ENCODE measurements around the gene SUN2.

Gene SUN2

DNA sequence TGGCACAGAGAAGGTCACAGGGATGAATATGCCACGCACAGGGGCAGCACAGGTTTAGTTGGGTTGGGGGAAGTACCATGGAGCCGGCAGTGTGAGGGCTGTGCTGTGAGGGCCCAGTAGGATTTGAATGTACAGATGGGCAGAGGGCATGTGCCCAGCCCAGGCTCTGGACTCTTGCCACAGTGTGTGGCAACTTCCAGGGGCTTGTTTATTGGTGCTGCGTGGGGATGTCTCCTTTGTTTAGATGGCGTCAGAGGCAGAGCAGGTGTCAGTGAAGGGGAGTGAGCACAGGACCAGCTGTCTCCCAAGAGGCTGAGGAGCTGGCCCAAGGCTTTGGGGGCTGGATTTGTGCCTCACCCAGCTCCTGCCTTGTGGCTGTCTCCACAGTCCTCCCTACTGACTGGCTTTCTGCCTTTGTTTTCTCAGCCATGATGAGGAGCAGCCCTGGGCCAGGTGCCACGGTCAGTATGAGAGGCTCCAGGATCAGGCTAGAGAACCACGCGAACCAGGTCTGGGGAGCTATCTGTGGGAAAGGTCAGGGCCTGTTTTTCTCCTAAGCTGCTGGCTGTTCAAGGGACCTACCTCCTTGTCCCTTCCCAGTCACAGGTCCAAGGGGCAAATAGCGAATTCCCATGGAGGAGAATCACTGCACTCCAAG is 21.9 kb downstream of the SUN2 start:
- DNase-seq = no peak

DNA sequence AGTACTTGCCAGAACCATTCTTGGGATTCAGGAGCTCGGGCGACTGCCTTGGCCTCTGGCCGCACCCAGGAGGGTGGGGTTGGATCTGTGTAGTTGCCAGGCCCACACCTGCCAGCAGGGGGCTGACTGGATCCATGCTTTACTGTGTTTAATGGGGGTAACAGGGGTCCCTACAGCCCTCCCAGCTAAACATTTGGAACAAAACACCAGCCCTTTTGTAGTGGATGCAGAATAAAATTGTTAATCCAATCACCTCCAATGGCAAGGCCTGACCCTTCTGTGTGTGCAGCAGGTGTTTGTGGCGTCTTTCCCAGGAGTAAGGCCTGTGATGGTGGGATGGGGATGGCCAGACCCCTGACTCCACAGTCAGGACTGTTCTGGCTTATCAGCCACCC is 22.5 kb downstream of the SUN2 start:
- peak; percentile 13 for DNase-seq

DNA sequence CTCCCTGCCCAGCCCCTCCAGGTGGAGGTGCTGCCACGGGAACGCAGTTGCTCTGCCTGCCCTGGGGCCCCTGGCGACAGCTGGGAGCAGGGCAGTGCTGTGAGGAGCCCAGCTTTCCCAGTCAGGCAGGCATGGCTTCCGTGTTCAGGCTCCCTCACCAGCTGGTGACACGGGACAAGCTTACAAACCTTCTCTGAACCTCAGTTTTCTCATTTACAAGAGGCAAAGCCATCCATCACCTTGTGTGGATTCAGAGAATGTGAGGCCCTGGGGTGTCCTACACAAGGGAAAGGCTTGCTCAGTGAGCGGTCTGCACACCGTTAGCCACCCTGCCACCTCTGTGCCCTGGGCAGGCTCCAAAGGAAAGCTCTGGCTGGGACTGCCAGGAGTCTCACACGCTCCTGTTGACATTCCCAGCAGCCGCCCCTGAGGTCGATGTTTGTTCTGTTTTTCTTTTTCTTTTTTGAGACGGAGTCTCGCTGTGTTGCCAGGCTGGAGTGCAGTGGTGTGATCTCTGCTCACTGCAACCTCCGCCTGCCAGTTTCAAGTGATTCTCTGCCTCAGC is 23.5 kb downstream of the SUN2 start:
- DNase-seq = no peak

DNA sequence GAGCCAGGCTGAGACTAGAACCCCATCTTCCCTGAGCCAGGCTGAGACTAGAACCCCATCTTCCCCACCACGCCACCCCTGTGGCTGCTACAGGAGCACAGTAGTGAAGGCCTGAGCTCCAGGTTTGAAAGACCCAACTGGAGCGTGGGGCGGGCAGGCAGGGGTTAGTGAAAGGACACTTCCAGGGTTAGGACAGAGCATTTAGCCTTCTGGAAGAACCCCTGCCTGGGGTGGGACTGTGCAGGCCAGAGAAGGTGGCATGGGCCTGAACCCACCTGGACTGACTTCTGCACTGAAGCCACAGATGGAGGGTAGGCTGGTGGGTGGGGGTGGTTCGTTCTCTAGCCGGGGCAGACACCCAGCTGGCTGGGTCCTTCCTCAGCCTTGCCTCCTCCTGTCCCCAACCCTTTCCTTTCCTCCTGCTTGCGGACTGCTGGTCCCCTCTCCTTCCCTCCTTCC is 24.1 kb downstream of the SUN2 start:
- no peak for DNase-seq

DNA sequence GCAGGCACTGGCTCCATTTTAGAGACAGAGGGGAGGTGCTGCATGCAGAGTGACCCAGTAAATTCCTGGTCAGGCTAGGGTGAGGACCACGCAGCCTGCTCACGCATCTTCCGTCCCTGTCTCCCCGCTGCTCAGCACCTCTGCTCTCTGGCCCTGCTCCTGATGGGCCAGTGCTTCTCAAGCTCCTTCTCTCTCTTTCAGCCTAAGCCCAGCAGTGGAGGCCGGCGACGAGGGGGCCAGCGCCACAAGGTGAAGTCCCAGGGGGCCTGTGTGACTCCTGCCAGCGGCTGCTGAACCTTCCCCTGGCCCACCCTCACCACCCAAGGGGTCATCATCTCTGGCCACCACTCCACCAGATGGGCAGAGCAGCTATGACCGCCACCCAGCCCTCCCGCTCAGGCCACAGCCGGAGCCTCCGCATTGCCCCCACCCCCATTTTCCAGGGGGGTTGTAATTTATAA is 25.4 kb downstream of the SUN2 start:
- no peak for DNase-seq

DNA sequence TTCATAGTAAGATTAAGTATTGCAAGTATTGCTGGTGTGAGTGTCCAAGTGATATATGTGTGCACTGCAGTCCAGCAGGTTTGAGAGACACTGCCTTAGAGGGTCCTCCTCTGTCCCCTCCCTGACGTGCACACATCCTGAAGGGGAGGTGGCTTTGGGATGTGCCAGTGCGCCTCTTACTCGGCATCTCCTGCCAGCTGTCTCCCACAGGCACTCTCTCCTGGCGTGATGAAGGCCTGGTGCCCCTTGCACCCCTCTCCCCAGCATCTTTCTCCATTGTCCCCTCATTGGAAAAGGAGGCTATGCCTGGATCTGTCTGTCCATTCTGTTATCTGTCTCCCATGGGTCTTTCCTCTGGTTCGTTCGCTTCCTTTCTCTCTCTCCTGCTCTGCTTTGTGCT is 25.9 kb downstream of the SUN2 start:
- DNase-seq = no peak

DNA sequence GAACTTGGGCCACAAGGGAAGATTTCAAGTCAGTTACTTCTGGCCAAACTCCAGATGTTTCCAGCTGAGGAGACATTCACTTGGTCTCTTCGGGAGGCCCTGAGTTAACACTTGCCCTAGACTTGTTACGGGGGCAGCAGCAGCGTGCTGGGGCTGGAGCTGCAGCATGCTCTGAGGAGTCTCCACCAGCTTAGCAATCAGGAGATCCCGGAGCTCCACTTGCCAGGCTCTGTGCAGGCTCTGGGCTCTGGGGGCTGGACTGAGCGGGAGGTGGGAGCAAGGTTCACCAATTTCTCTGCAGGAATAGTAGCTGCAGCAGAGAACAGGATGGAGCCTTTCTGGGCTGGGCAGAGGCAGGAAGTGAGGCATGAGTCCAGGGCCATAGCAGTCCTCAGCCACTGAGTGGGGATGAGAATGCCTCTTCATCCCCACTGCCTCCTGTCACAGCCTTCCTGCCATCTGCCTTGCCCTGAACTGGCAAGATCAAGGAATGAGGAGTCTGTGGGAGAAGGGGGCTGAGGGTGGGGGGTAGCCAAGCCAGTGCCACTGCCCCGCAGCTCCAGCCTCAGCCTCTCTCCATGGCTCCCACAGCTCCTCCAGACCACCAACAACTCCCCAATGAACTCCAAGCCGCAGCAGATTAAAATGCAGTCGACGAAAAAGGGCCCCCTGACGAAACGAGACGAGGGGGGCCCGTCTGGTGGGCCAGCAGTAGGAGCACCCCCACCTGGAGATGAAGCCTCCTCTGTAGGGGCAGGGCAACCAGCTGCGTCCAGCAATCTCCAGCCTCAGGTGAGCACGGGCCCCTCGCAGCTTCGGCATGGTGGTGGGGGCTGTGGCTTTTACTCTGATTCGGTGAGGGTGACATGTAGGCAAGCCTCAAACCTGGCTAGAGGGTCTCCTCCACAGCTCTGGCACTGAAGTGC is 26.7 kb downstream of the SUN2 start:
- DNase-seq = no peak

DNA sequence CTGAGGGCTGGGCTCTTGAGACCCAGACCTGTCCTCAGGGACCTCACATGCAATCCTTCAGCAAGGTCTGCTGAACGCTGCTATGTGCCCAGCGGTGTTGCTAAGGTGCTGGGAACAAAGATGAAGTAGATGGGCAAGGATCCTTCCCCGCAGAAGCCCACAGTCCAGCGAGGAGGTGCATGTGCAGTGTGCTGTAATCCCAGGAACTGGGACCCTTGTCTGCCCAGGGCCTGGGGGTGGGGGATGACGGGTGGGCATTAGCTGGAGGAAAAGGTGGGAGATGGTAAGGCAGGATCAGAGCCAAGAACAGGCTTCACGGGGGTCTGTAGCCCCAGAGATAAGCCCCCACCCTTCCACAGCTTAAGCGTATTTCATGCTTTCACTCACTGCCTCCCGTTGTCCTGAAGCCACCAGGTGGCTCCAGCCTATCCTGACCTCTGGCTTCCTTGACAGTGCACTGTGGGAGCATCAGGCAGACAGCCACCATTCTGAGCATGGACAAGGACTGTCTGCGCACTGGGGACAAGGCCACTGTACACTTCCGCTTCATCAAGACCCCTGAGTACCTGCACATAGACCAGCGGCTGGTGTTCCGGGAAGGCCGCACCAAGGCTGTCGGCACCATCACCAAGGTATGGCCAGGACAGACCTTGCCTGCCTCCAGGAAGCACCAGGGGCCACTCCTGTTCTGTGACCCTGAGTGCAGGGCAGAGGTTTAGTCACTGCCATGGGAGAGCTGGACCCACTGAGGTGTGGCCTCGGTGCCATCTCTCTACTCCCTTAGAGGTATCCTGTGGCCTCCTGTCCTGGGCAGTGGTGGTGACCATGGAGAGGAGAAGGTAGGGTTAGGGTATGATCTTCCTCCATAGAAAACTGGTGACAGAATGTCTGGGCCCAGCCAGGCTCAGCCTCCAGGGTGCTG is 28.0 kb downstream of the SUN2 start:
- no peak for DNase-seq

DNA sequence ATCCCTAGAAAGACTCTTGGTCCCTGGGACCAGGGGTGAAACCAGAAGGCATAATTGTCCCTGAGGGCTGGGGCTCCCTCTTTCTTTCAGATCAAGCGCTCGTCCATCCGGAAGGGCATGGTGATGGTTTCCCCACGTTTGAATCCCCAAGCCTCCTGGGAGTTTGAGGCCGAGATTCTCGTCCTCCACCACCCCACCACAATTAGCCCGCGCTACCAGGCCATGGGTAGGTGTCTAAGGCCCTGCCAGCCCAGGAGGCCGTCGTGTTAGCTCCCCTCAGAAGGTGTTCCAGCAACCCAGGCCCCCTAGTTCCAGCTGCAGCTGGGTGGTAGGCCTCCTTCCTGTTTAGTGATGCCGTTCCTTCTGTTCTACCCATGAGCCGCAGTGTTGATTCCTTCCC is 28.7 kb downstream of the SUN2 start:
- DNase-seq = no peak

DNA sequence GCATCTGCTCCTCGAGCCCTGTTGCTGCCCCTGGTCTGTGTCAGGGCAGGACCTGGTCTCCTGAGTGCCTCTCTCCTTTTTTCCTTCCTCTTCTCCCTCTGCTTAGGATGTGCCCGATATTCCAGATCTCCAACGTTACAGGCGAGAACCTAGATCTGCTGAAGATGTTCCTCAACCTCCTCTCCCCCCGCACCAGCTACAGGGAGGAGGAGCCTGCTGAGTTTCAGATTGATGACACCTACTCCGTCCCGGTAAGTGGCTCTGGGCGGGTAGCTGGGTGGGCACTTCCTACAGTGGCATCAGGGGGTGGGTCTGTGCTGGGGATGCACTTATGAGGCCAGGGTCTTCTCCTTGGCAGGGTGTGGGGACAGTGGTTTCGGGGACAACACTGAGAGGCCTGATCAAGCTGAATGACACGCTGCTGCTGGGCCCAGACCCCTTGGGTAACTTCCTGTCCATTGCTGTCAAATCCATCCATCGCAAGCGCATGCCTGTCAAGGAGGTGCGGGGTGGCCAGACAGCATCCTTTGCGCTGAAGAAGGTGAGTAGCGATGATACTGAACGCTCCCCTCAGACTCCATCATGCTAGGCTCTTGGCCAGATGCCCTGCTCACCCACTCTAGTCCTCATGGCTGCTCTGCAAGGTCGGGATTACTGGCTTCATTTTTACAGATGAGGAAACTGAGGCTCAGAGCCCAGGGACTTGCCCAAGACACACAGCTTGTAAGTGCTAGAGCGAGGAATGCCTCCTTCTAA is 29.7 kb downstream of the SUN2 start:
- no peak for DNase-seq

DNA sequence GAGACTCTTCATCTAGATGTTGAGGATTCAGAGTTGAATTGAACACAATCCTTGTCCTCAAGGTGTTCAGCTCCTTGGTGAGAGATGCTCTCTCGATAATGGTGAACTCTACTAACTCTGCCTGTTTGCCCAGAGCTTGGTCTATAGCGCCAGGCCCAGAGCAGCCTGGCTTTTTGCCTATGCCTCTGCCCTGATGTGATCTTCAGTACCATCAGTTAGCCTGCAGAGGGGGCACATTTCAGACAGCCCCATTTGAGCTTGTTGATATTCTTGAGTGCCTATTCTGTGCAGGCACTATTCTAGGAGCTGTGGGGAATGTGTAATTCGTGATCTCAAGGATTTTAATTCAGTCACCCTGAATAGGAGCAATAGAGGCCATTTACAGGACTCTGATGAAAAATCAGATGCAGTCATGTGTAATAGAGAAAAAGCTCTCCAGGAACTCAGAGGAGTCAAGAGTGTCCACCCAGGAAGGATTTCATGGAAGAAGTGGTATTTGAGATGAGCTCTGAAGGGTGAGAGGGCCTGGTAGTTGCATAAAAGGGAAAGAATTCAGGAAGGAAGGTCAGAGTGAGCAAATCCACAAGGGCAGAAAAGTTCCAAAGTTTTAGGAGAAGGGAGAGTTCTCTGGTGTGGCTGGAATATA is 30.7 kb downstream of the SUN2 start:
- peak; percentile 12 for DNase-seq

DNA sequence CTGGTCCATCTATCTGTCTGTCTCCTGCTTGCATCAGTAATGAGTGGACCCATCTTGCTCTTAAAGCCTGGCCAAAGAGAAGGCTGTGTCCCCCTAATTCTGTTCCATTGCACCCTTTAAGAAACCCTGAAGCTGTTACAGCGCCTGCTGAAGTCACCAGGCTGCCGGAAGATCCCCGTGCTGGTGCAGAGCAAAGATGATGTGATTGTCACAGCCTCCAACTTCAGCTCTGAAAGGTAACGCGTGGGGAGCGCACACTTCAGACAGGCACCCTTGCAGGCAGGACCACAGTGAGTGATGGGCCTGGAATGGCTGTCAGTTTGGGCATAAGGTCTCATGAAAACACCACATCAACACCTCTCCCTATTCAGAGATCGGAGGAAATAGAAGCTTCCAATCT is 31.6 kb downstream of the SUN2 start:
- no peak for DNase-seq

DNA sequence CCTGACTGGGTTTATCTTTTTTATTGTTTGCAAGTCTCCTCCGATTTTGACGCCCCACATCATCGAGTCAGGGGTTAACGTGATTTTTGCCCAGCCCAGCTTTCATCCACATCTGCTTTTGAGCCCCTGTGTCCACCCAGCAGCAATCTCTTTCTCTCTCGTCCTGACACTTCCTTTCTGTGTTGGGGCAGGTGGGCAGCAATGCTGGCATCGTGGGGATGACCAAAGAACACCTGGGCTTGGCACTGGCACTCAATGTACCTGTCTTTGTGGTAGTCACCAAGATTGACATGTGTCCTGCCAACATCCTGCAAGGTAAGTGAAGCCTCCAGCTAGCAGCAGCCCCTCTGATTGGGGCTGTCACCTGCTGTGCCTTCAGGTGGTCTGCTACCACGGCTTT is 34.2 kb downstream of the SUN2 start:
- DNase-seq = no peak

DNA sequence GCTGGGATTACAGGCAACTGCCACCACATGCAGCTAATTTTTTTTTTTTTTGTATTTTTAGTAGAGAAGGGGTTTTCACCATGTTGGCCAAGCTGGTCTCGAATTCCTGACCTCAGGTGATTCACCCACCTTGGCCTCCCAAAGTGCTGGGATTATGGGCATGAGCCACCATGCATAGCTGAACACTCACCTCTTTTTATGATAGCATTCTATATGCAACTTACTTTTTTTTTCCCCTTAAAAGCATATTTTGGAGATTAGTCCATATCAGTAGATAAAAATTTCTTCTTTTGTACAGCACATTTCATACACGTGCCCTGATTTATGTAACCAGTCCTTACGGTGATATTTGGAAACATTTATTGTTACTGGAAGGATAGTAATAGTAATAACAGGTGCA is 35.4 kb downstream of the SUN2 start:
- no peak for DNase-seq

DNA sequence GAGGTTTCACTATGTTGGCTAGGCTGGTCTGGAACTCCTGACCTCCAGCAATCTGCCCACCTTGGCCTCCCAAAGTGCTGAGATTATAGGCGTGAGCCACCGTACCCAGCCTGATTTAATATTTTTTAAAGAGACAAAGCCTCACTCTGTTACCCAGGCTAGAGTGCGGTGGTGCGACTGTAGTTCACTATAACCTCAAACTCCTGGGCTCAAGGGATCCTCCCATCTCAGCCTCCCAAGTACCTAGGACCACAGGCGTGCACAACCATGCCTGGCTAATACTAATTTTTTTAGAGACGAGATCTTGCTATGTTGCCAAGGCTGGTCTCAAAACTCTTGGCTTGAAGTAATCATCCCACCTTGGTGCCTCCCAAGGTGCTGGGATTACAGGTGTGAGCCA is 36.6 kb downstream of the SUN2 start:
- no peak for DNase-seq

DNA sequence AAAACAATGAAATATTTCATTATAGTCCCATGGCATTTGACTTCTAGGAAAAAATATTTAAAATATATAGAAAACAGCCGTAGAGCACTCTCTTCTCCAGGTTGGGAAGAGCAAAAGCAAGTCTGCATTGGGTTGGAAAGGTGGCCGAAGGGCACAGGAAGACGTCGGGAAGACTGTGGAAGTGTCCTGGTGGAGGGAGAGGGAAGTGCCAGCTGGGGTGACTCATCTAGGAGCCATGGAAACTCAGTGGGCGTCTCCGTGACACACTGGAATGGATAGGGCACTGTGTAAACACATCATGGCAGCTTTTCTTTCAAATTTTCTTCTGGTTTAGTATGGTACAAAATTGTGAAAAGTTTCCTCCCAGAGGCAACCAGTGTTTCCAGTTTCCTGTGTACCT is 37.4 kb downstream of the SUN2 start:
- DNase-seq = peak; percentile 52

DNA sequence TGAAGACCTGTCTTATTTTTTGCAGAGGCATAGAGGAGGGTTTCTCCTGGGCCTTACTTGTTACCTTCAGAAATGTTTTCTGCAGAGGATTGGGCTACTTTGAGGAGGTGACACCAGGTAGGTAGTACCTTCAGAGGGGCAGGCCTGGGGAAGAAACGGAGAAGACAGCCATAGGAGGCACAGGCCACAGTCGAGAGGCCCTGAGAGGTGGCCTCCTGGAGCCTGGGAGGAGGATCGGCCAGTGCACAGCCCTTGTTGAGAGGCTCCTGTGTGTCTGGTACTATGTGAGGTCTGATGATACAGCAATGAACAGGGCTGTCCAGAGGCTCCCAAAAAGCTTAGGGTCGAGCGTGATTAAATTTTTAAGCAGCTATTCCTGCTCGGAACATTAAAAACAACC is 38.6 kb downstream of the SUN2 start:
- no peak for DNase-seq

DNA sequence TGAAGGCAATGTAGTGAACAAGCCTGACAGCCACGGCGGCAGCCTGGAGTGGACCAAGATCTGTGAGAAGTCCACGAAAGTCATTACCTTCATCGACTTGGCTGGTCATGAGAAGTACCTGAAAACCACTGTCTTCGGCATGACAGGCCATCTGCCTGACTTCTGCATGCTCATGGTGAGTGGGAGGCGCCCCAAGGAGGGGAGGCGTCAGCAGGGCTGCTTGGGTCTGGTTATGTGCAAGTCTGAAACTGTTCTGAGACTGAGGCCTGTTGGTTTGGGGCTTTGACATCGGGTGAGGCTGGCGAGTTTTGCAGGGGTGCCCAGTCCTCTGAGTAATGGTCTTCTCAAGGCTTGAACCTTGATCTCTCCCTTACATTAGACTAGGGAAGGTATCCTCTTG is 39.0 kb downstream of the SUN2 start:
- no peak for DNase-seq

DNA sequence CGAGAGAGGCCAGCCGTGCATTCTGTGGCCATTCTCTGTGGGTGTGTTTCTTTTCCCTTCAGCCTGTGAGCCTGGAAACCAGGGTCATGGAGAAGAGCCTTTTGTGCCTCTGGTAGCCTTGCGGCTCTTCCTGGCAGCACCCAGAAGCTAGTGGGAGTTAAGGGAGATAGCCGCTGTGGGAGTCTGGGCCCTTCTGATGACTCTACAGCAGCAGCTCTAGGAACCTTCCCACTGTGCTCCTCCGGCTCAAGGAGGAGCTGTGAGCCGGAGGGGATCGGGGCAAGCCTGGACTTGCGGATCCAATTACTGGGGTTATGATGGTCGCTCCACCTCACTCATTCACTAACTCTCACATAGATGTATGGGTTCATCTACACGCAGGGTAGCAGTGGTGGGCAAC is 39.5 kb downstream of the SUN2 start:
- no peak for DNase-seq

DNA sequence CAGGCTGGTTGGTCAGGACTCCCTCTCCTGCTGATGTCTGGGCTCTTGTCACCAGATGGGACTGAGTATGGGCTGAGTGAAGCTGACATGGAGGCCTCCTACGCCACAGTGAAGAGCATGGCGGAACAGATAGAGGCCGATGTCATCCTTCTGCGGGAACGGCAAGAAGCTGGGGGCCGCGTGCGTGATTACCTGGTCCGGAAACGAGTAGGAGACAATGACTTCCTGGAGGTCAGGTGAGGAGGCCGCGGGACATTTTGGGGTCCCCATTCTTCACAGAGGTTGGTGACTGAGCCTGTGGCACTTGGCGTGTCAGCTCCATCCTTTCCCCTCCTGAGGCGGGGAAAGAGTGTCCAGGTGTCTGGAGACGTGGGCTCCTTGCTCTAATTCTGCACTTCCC is 39.9 kb downstream of the SUN2 start:
- DNase-seq = no peak

DNA sequence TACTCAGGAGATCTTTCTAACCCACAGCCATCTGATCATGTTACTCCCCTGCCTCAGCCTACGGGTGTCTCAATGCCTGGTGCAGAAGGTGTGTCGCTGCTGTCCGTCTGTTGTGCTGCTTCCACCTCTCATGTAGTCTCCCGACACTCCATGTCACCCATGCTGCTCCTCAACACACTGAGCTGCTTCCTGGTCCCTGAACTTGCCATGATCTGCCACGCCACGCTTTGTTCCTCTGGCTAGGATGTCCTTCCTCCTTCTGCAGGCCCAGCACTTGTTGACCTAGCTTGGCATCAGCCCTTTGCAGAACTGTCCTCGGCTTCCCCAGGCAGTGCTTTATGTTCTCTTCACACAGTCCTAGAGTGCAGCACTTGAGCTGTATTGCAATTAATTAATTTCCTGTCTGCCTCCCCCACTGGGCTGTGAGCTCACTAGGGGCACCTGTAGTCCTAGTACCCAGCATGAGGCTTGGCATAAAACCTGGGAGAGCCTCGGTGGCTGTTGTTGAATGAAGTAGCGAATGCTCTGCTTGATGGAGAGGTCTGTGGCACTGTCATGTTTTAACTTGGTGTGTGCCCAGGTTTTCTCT is 40.5 kb downstream of the SUN2 start:
- DNase-seq = no peak

All from fibroblast of skin of abdomen (primary cell).